ENCODE data around the gene OR10S1.
"Not testable (repeated sequence)": the region's sequence is repeated elsewhere in the genome, so short reads cannot be mapped to it uniquely, and the experiment has no call there.

Gene OR10S1

GRCh38 chr11:123977731-123978347 lies at the start of gene OR10S1:
TSS of gene OR10S1 (minus strand) at chr11:123977781. CDS start at chr11:123977664, 117 bp downstream.
- no peak for TF ChIP-seq CTCF (conservative IDR thresholded peaks at IDR 0.05; ENCODE audit: low read depth, low read length)
- no peak within 1 kb of the TSS for H3K4me3 ChIP-seq (ENCODE audit: low read depth, low read length)
- no peak for DNase-seq (ENCODE audit: low read depth)

- no peak for DNase-seq (ENCODE audit: low read depth)
- H3K4me3 ChIP-seq (ENCODE audit: low read depth, low read length), result no peak within 1 kb of the TSS
- no peak for TF ChIP-seq CTCF (conservative IDR thresholded peaks at IDR 0.05; ENCODE audit: low read depth, low read length)
Observed at GRCh38 chr11:124026498-124026897, 48.9 kb upstream of the OR10S1 start, which contains the start of gene OR10G8. TSS of gene OR10G8 (plus strand) at chr11:124026798. CDS start at chr11:124029623, 2,825 bp downstream.

GRCh38 chr11:124015837-124016236 lies 38.3 kb upstream of the OR10S1 start:
- not testable (repeated sequence) for DNase-seq (ENCODE audit: low read depth); H3K4me3 ChIP-seq (ENCODE audit: low read depth, low read length)

- TF ChIP-seq CTCF (conservative IDR thresholded peaks at IDR 0.05; ENCODE audit: low read depth, low read length), result no peak
- H3K4me3 ChIP-seq (ENCODE audit: low read depth, low read length), result no peak within 1 kb of the TSS
- no peak for DNase-seq (ENCODE audit: low read depth)
Observed at GRCh38 chr11:124012697-124013096, 35.1 kb upstream of the OR10S1 start, which contains the start of gene OR10G4. TSS of gene OR10G4 (plus strand) at chr11:124012997. CDS start at chr11:124015575, 2,578 bp downstream.

GRCh38 chr11:123995119-123995518 lies 17.5 kb upstream of the OR10S1 start, which contains the start of gene OR10G6:
TSS of gene OR10G6 (minus strand) at chr11:123995161. CDS start at chr11:123995161, 0 bp downstream.
- no peak within 1 kb of the TSS for H3K4me3 ChIP-seq (ENCODE audit: low read depth, low read length)
- no peak for TF ChIP-seq CTCF (conservative IDR thresholded peaks at IDR 0.05; ENCODE audit: low read depth, low read length)
- DNase-seq (ENCODE audit: low read depth), result no peak

- no peak overlapping the region for H3K4me3 ChIP-seq (ENCODE audit: low read depth, low read length)
- DNase-seq (ENCODE audit: low read depth), result no peak
- TF ChIP-seq CTCF (conservative IDR thresholded peaks at IDR 0.05; ENCODE audit: low read depth, low read length), result no peak
Observed at GRCh38 chr11:123979311-123979710, 1.7 kb upstream of the OR10S1 start.

GRCh38 chr11:123976770-123977560 lies 616 bp downstream of the OR10S1 start:
- TF ChIP-seq CTCF (conservative IDR thresholded peaks at IDR 0.05; ENCODE audit: low read depth, low read length), result no peak
- no peak for DNase-seq (ENCODE audit: low read depth)
- no peak overlapping the region for H3K4me3 ChIP-seq (ENCODE audit: low read depth, low read length)

Measured in choroid plexus epithelial cell (primary cell).